GM12892 (cell line): ENCODE results near the gene EXOC3L1.

Source experiments
- POLR2A ChIP-seq: IDR thresholded peaks from 2 replicates; pipeline ENCODE4 v1.6.1; 2011; ENCODE audit warnings: low read depth, low read length, control low read depth
- POLR2AphosphoS5 ChIP-seq: IDR thresholded peaks from 2 replicates; pipeline ENCODE4 v1.6.1; 2011; ENCODE audit warnings: low read depth, low read length, control low read depth
- TAF1 ChIP-seq: IDR thresholded peaks from 2 replicates; pipeline ENCODE4 v1.6.1; 2011; ENCODE audit warnings: low read depth, mild to moderate bottlenecking, control low read depth, low read length, borderline replicate concordance

GRCh38 chr16:67228034-67228785, 38.3 kb upstream of the EXOC3L1 start:
- TF ChIP-seq POLR2AphosphoS5 (0 out of 2 replicates have a peak, but pooled peaks have one; percentile 17), TAF1 (no peak), POLR2A (no peak)
